IPS-11a (cell line): ENCODE results near the gene OR5P2.
"Not testable (repeated sequence)": the region's sequence is repeated elsewhere in the genome, so short reads cannot be mapped to it uniquely, and the experiment has no call there.

Source experiments
- H3K4me3 ChIP-seq: one replicate; pipeline ENCODE4 v1.5.1; 2013; ENCODE audit warnings: low read depth, low read length, control low read depth

Gene OR5P2

GRCh38 chr11:7796842-7797241 lies at the start of gene OR5P2:
OR5P2 (minus strand) TSS chr11:7796942; CDS start chr11:7796942, 0 bp downstream.
- H3K4me3 ChIP-seq: no peak within 1 kb of the TSS

GRCh38 chr11:7846003-7846402 lies 49.3 kb upstream of the OR5P2 start:
- no peak overlapping the region for H3K4me3 ChIP-seq

- no peak overlapping the region for H3K4me3 ChIP-seq
Observed at GRCh38 chr11:7844986-7845385, 48.2 kb upstream of the OR5P2 start.

- no peak overlapping the region for H3K4me3 ChIP-seq
Observed at GRCh38 chr11:7844521-7844920, 47.8 kb upstream of the OR5P2 start.

- H3K4me3 ChIP-seq: no peak overlapping the region
Observed at GRCh38 chr11:7840578-7840977, 43.8 kb upstream of the OR5P2 start.

GRCh38 chr11:7833527-7833926 lies 36.8 kb upstream of the OR5P2 start:
- no peak overlapping the region for H3K4me3 ChIP-seq

GRCh38 chr11:7830740-7831139 lies 34.0 kb upstream of the OR5P2 start, which contains the start of gene OR5P3:
OR5P3 (minus strand) TSS chr11:7830840.
- H3K4me3 ChIP-seq: no peak within 1 kb of the TSS

GRCh38 chr11:7826324-7826723 lies 29.6 kb upstream of the OR5P2 start:
- no peak overlapping the region for H3K4me3 ChIP-seq

- H3K4me3 ChIP-seq: not testable (repeated sequence)
Observed at GRCh38 chr11:7820417-7820816, 23.7 kb upstream of the OR5P2 start.

GRCh38 chr11:7814897-7815296 lies 18.2 kb upstream of the OR5P2 start:
- not testable (repeated sequence) for H3K4me3 ChIP-seq

- H3K4me3 ChIP-seq: not testable (repeated sequence)
Observed at GRCh38 chr11:7810301-7810700, 13.6 kb upstream of the OR5P2 start.

GRCh38 chr11:7793233-7793632 lies 3.5 kb downstream of the OR5P2 start:
- no peak overlapping the region for H3K4me3 ChIP-seq

- no peak overlapping the region for H3K4me3 ChIP-seq
Observed at GRCh38 chr11:7787239-7787638, 9.5 kb downstream of the OR5P2 start.

GRCh38 chr11:7775689-7776088 lies 21.1 kb downstream of the OR5P2 start:
- H3K4me3 ChIP-seq: no peak overlapping the region

GRCh38 chr11:7764301-7764700 lies 32.4 kb downstream of the OR5P2 start:
- not testable (repeated sequence) for H3K4me3 ChIP-seq

- H3K4me3 ChIP-seq: no peak overlapping the region
Observed at GRCh38 chr11:7759010-7759409, 37.7 kb downstream of the OR5P2 start.

GRCh38 chr11:7749456-7749855 lies 47.3 kb downstream of the OR5P2 start:
- no peak overlapping the region for H3K4me3 ChIP-seq
